Endothelial cell of umbilical vein (primary cell): Measurements from ENCODE around the gene BHLHA15. TPM values are rescaled to one million over a fixed set of nuclear protein-coding genes. Genes with fewer than 3 reads are reported as not detected.

Experiments
- BruUV-seq: library from RNA; stranded (reverse); fragments of 400-500 nt; replicated peaks from 2 replicates; lab custom pipeline; 2021; lab: Mats Ljungman, UMichigan
- CTCF ChIA-PET: fragments of 300-600, 350-600 bp; sonication (Branson Sonifier 250); formaldehyde crosslinking; loops from one replicate; lab custom pipeline; 2021; ENCODE audit warnings: antibody characterized with exemption, inconsistent platforms; lab: Charles Lee
- POLR2A ChIA-PET: fragments of 300-600, 350-600 bp; sonication (Branson Sonifier 250); formaldehyde crosslinking; loops from one replicate; lab custom pipeline; 2021; ENCODE audit warnings: antibody characterized with exemption, inconsistent platforms; lab: Charles Lee
- DNase-seq: peaks from one replicate; pipeline ENCODE4 v3.0.0-alpha.2; 2011; ENCODE audit warnings: low read depth, low spot score
- FAIRE-seq: peaks from 2 replicates; lab custom pipeline; 2011; peaks lifted over from hg19 to GRCh38; lab: Jason Lieb, UNC
- H2AFZ ChIP-seq: 2 replicates; pipeline ENCODE4 v1.6.0; 2012; ENCODE audit warnings: low read depth, low read length, control low read depth, inconsistent platforms
- H3K27ac ChIP-seq: 2 replicates; pipeline ENCODE4 v1.5.1; 2011; ENCODE audit warnings: low read depth, mild to moderate bottlenecking, control low read depth, low read length, moderate library complexity; ENCODE audit not compliant: insufficient read depth
- H3K27me3 ChIP-seq, 2 experiments: 2 replicates each; pipeline versions ENCODE4 v1.6.0 to v1.6.1; 2011; ENCODE audit warnings: low read length in 2 of 2, mixed read lengths in 1 of 2; ENCODE audit not compliant: control insufficient read depth in 2 of 2, insufficient read depth in 2 of 2
- H3K36me3 ChIP-seq, 2 experiments: 2 replicates in 1 of 2; 3 replicates in 1 of 2; pipeline ENCODE4 v1.5.1; 2011; ENCODE audit warnings: low read length in 2 of 2, mild to moderate bottlenecking in 1 of 2, moderate library complexity in 1 of 2; ENCODE audit not compliant: control insufficient read depth in 2 of 2, insufficient read depth in 2 of 2; ENCODE audit errors: extremely low read depth in 1 of 2
- H3K4me1 ChIP-seq: 3 replicates; pipeline ENCODE4 v1.5.1; 2011; ENCODE audit warnings: mild to moderate bottlenecking, low read length; ENCODE audit not compliant: control insufficient read depth, insufficient read depth; ENCODE audit errors: extremely low read depth
- H3K4me2 ChIP-seq: 2 replicates; pipeline ENCODE4 v1.6.1; 2011; ENCODE audit warnings: low read length, control low read depth, mixed read lengths; ENCODE audit not compliant: insufficient read depth
- H3K4me3 ChIP-seq, 3 experiments: fragments of 200-600 bp in 1 of 3; sonication (generic), shearing (Covaris generic) in 1 of 3; replicated peaks in 1 of 3; 2 replicates each; pipeline ENCODE4 v1.5.1; 2011 to 2016; ENCODE audit warnings: control low read depth in 3 of 3, low read length in 3 of 3, mild to moderate bottlenecking in 2 of 3, inconsistent platforms in 1 of 3, low read depth in 1 of 3, moderate library complexity in 1 of 3; ENCODE audit not compliant: insufficient read depth in 1 of 3
- H3K79me2 ChIP-seq: 2 replicates; pipeline ENCODE4 v1.6.0; 2012; ENCODE audit warnings: low read length, inconsistent platforms; ENCODE audit not compliant: control insufficient read depth, insufficient read depth
- H3K9ac ChIP-seq: replicated peaks from 2 replicates; pipeline ENCODE3; 2011; ENCODE audit warnings: low read length, control low read depth; ENCODE audit not compliant: insufficient read depth; ENCODE audit errors: extremely low read depth
- H3K9me1 ChIP-seq: replicated peaks from 3 replicates; pipeline ENCODE4 v1.6.0; 2011; ENCODE audit warnings: mild to moderate bottlenecking, low read length; ENCODE audit not compliant: control insufficient read depth, insufficient read depth; ENCODE audit errors: extremely low read depth
- H3K9me3 ChIP-seq: replicated peaks from 2 replicates; pipeline ENCODE4 v1.5.1; 2012; ENCODE audit warnings: low read length, inconsistent platforms; ENCODE audit not compliant: control insufficient read depth, insufficient read depth
- H4K20me1 ChIP-seq: replicated peaks from 2 replicates; pipeline ENCODE3; 2011; ENCODE audit warnings: mild to moderate bottlenecking, low read length; ENCODE audit not compliant: control insufficient read depth, insufficient read depth; ENCODE audit errors: extremely low read depth
- EZH2 ChIP-seq: IDR thresholded peaks from 2 replicates; pipeline ENCODE4 v1.6.1; 2012; ENCODE audit warnings: borderline replicate concordance, low read depth, mild to moderate bottlenecking, moderate library complexity, low read length, inconsistent platforms; ENCODE audit not compliant: severe bottlenecking
- FOS ChIP-seq: IDR thresholded peaks from 2 replicates; pipeline ENCODE4 v1.6.1; 2011; ENCODE audit warnings: mild to moderate bottlenecking, low read length, moderate library complexity, borderline replicate concordance; ENCODE audit not compliant: insufficient read depth
- GATA2 ChIP-seq: IDR thresholded peaks from 2 replicates; pipeline ENCODE4 v1.7.0; 2011; ENCODE audit warnings: low read depth, mild to moderate bottlenecking, moderate library complexity, mixed read lengths, low read length; ENCODE audit not compliant: insufficient read length, insufficient read depth
- JUN ChIP-seq: IDR thresholded peaks from 2 replicates; pipeline ENCODE4 v1.6.1; 2011; ENCODE audit warnings: borderline replicate concordance, low read depth; ENCODE audit not compliant: insufficient read length, insufficient read depth
- MYC ChIP-seq: IDR thresholded peaks from one replicate; pipeline ENCODE4 v1.6.1; 2011; ENCODE audit warnings: mild to moderate bottlenecking, low read depth, low read length
- POLR2A ChIP-seq: IDR thresholded peaks from 2 replicates; pipeline ENCODE4 v1.6.1; 2012; ENCODE audit warnings: low read depth, mild to moderate bottlenecking, control low read depth, low read length
- POLR2AphosphoS5 ChIP-seq: IDR thresholded peaks from 2 replicates; pipeline ENCODE4 v1.6.1; 2012; ENCODE audit warnings: low read depth, mild to moderate bottlenecking, control low read depth, low read length, moderate library complexity; ENCODE audit not compliant: insufficient read depth
- dilution Hi-C: fragments of 300-500 bp; cut with MboI; formaldehyde crosslinking; loops from one replicate; pipeline ENCODE4 v1.15.0; 2019; ENCODE audit warnings: low sequenced_read_pairs; ENCODE audit not compliant: extremely low pct_ligation_motif_present
- intact Hi-C: fragments of 100-400 bp; cut with micrococcal nuclease; formaldehyde crosslinking; loops from one replicate; pipeline ENCODE4 v1.10.0; 2022
- polyA plus RNA-seq, 4 experiments: library from polyadenylated mRNA; depleted of rRNA in 3 of 4; stranded (reverse) in 3 of 4; unstranded in 1 of 4; fragments of >200 nt; gene quantifications; 2 replicates each; pipeline versions ENCODE4 v1.2.1 to v1.2.3, GENCODE V29; 2011 to 2012; ENCODE audit warnings: missing spikeins in 1 of 4
- total RNA-seq: library from RNA; stranded (reverse); gene quantifications from 2 replicates; pipeline ENCODE4 v1.2.3, GENCODE V29; 2021
- TF ChIP-seq, protein P1 (sequence below): IDR thresholded peaks from 2 replicates; pipeline ENCODE4 v1.6.1; 2011; ENCODE audit not compliant: insufficient read depth, insufficient read length
- TF ChIP-seq, protein P2 (sequence below), 2 donors: IDR thresholded peaks; 1 replicate in 1 of 2; 2 replicates in 1 of 2; pipeline ENCODE4 v1.5.1; 2011; ENCODE audit warnings: low read length in 2 of 2, mild to moderate bottlenecking in 2 of 2, moderate library complexity in 2 of 2, control low read depth in 1 of 2, inconsistent platforms in 1 of 2, low read depth in 1 of 2; ENCODE audit not compliant: insufficient read depth in 1 of 2; ENCODE audit errors: extremely low read depth in 1 of 2

BHLHA15 gene
- total and polyA plus RNA-seq, 2 donors (not counting 3 experiments of a cell fraction or from before 2014, with no cell fraction given) = 0.81 to 1.2 TPM

DNA sequence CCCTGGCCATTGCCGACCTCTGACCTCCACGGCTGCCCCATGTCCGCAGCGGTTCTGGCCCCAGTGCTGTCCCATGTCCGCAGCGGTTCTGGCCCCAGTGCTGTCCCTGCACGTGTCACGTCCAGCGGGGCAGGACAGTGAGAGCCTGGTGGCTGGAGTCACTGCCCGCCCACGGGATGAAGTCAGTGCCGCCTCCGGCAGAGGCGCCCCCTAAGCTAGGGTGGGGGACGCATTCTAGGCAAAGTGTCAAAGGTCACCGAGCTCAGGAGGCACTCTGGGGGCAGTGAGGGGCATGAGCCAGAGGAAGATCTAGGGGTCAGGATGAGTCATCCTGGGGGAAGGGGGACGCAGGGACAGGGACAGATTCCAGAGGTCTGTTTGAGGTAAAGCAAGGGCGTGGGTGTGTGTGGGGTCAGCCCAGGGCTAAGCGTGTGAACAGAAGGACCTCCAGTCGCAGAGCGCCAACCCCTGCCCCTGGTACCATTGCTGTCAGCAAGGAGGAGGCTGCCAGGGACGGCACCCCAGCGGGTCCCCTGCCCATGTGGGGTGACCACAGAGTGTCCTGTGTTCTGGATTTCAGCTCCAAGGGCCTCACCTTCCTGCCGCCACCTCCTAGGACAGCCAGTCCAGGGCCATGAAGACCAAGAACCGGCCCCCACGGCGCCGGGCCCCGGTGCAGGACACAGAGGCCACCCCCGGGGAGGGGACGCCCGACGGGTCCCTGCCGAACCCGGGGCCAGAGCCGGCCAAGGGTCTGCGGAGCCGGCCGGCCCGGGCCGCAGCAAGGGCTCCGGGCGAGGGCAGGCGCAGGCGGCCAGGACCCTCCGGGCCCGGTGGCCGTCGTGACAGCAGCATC is 665 bp downstream of the BHLHA15 start:
- Histone ChIP-seq H3K27me3 (no peaks in the 10 kb centered on the region), H3K9me1 (no peaks in the 10 kb centered on the region), H3K79me2 (no peaks in the 10 kb centered on the region), H3K27ac (no peak overlapping the region), H3K4me1 (no peaks in the 10 kb centered on the region), H3K9me3 (no peaks in the 10 kb centered on the region), H3K4me2 (no peak overlapping the region), H3K36me3 (peaks cover 0 to 7% of the 10 kb centered on the region in 2 experiments), H4K20me1 (no peaks in the 10 kb centered on the region), H2AFZ (peak overlapping the region; percentile 22), H3K9ac (no peak overlapping the region), H3K4me3 (peak overlapping the region in 1 of 3 experiments; percentile 38)
- no peak for TF ChIP-seq POLR2AphosphoS5
- no peak for TF ChIP-seq POLR2A
- TF ChIP-seq JUN = no peak
- TF ChIP-seq EZH2 = no peak
- TF ChIP-seq, protein P1, sequence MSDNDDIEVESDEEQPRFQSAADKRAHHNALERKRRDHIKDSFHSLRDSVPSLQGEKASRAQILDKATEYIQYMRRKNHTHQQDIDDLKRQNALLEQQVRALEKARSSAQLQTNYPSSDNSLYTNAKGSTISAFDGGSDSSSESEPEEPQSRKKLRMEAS = no peak
- TF ChIP-seq FOS = no peak
- TF ChIP-seq, protein P2, sequence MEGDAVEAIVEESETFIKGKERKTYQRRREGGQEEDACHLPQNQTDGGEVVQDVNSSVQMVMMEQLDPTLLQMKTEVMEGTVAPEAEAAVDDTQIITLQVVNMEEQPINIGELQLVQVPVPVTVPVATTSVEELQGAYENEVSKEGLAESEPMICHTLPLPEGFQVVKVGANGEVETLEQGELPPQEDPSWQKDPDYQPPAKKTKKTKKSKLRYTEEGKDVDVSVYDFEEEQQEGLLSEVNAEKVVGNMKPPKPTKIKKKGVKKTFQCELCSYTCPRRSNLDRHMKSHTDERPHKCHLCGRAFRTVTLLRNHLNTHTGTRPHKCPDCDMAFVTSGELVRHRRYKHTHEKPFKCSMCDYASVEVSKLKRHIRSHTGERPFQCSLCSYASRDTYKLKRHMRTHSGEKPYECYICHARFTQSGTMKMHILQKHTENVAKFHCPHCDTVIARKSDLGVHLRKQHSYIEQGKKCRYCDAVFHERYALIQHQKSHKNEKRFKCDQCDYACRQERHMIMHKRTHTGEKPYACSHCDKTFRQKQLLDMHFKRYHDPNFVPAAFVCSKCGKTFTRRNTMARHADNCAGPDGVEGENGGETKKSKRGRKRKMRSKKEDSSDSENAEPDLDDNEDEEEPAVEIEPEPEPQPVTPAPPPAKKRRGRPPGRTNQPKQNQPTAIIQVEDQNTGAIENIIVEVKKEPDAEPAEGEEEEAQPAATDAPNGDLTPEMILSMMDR (IDR thresholded peaks at IDR 0.05; ENCODE audit: extremely low read depth in 1 of 2, insufficient read depth in 1 of 2, low read depth in 1 of 2, low read length in 2 of 2) = no peak
- no peak for TF ChIP-seq GATA2
- no peak for TF ChIP-seq MYC
- intact Hi-C loops = no loop called here
- POLR2A ChIA-PET = no interaction called here
- CTCF ChIA-PET = interaction anchor here (1.0 to 2.4 kb wide), 3 partner anchors 44 to 191 kb away, joined by 3 to 8 read pairs (median 5); no protein-coding TSS in a partner anchor
- FAIRE-seq (no peak), DNase-seq (no peak)
- dilution Hi-C loops = no loop called here
- BruUV-seq = no TSS peak
